SKM-1 (cell line): ENCODE data around the gene C1GALT1.
"Not testable (repeated sequence)": the region's sequence is repeated elsewhere in the genome, so short reads cannot be mapped to it uniquely, and the experiment has no call there.

Source experiments
- DNase-seq: peaks from one replicate; lab custom pipeline; 2025; ENCODE audit not compliant: unreplicated experiment; lab: John Stamatoyannopoulos, UW

Gene C1GALT1

DNA sequence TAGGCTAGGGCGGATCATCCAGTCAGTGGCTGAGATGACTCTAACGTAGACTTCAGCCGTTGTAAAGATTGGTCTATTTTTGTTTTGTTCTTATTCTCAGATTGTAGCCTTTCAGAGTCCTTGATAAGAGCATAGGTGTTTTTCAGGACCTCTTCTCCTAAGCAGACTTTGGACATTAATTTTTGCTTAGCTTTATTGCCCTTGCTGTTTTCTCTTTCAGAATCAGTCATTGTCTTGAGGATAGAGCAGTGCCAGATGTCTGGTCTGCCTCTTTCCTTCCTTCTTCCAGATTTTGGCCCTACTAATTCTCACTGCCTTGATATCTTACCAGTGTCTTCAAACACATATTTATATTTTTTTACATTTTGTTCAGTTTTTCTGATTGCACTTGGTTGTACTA is 49.5 kb downstream of the C1GALT1 start:
- DNase-seq: no peak

DNA sequence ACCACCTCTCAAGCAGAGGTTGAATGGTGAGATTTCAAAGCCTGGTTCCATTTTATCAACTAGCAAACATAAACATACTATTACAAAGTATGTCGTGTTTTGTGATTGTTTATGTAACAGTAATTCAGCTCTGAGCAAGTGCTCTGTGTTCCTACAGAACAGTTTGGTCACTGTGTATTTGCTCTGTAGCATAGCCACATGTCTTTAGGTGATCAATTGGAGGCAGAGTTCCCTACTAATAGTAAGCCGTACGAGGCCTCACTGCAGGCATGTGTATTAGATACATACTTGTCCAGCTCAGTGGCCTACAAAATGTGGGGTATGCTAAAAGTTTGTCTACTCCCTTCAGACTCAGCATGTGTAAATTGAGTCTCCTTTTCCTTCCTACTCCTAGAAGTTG is 53.0 kb downstream of the C1GALT1 start:
- DNase-seq: no peak

DNA sequence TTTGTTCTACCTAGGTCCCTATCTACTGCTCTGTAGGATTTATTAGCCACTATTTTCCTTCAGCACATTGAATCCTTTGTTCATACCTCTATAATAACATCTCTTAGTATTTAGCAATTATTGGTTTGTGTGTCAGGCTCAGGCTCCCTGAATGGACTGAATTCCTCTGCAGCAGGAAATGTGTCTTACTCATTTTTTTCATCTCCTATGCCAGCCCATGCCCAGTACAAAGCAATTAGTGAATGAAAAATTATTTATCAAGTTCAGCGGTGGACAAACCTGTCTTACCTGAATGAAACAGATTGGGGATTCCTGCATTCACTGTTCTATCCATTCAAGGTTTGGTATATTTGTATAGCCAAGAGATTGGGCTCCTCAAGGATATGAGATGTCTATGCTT is 53.7 kb downstream of the C1GALT1 start:
- DNase-seq: no peak

GRCh38 chr7:7237201-7237977 is 55.0 kb downstream of the C1GALT1 start:
- no peak for DNase-seq

DNA sequence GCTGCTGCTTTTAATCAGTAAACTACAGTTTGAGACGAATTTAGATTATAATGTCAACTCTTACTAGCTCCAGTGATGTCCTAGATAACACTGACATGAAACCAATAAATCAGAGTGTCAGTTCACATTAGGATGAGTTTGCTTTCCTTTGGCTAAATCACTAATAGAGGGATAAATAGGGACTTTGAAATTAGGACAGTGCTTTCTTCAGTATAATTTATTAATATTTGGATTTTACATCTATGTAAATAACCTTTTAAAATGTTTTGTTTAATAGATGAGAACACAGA is 55.6 kb downstream of the C1GALT1 start:
- DNase-seq: no peak

DNA sequence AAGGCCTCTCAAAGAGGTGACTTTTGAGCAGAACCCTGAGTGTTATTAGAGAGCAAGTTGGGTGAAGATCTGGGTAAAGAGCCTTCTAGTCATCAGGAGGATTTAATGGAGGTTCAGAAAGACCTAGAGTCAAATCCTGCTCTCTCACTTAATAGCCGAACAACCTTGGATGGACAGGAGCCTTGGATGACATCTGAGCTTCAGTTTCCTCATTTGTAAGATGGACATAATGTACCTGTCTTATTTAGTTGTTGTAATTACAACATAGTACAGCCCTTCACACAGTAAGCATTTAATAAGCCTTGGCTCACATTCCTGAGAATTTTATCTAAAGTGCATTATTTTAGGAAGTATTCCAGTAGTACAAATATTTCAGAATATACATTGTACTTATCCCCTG is 57.0 kb downstream of the C1GALT1 start:
- no peak for DNase-seq

DNA sequence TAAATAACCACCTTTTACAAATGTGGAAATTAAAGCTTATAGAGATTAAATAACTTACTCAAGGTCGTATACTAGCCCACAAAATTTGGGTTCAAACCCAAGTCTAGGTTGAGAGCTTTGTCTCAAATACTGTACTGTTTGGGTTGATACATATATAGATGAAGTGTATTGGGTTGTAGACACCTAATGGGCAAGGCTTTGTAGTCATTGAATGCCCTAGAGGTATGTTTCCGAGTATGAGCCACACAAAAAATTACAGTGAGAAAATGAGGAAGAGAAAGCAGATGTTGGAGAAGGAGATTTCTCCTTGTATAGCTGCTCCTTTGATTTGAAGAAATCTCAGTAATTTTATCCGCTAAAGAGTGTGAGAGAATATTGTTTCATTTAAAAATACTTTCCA is 60.6 kb downstream of the C1GALT1 start:
- no peak for DNase-seq

- not testable (repeated sequence) for DNase-seq
Measured at GRCh38 chr7:7245233-7245632, 62.9 kb downstream of the C1GALT1 start.

- no peak for DNase-seq
Measured at GRCh38 chr7:7246223-7246622, 63.9 kb downstream of the C1GALT1 start.

GRCh38 chr7:7247658-7248057 is 65.3 kb downstream of the C1GALT1 start:
- no peak for DNase-seq

GRCh38 chr7:7249814-7250213 is 67.5 kb downstream of the C1GALT1 start:
- DNase-seq: no peak

GRCh38 chr7:7251742-7252141 is 69.4 kb downstream of the C1GALT1 start:
- DNase-seq: peak; percentile 88

DNA sequence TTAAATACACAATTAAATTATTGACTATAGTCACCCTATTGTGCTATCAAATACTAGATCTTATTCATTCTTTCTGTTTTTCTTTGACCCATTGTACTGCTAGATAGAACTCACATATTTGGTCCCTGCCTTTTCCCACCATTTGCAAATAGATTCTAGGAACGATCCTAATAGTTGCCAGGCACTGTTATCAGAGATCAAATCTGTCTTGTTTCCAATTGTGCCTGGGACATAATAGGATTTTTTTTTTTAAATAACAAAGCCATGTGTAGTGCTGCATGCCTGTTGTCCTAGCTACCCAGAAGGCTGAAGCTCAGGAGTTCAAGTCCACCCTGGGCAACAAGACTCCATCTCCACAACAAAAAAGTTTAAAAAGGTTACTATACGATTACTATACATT is 72.0 kb downstream of the C1GALT1 start:
- DNase-seq: no peak

DNA sequence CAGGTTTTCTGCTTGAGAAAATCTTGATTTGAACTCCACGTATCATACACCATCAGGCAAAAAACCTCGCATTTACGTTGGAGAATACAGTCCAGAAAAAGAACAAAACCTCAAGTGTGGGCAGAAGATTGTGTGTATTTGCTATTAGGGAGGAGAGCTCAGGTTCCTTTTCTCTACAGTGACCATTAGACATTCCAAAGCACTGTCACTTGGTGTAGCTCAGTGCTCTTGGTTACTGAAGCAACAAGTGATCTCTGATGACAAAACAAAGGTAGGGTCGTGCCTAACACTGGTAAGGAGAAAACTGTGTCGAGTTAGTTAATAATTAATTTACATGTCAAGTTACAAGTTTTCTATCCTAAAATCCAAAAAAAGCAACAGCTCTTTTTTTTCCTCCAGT is 72.6 kb downstream of the C1GALT1 start:
- no peak for DNase-seq

DNA sequence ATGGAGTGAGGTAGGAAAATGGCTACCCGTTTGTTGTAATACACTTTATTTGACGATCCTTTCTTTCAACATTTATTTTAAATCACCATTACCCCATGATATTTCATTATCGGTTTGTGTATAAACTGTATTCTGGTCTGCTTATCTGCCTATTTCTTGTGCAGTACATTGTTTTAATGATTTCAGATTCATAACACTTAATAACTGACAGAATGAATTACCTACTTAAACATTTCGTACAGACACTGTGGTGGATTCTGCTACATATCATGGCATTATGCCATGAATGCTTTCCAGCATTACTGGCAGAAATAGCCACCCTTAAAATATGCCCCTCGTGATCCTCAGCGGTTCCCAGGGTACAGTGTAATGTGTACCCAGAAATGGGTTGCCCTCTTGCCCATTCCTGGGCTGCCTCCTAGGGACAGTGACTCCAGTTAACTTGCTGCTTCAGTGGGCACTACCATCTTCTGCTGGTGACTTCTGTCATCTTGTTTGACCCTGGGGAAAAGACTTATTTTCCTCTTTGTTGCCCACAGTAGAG is 74.5 kb downstream of the C1GALT1 start:
- no peak for DNase-seq

GRCh38 chr7:7257899-7258692 is 75.8 kb downstream of the C1GALT1 start:
- DNase-seq: peak; percentile 44

- no peak for DNase-seq
Measured at GRCh38 chr7:7261863-7262262, 79.5 kb downstream of the C1GALT1 start.

DNA sequence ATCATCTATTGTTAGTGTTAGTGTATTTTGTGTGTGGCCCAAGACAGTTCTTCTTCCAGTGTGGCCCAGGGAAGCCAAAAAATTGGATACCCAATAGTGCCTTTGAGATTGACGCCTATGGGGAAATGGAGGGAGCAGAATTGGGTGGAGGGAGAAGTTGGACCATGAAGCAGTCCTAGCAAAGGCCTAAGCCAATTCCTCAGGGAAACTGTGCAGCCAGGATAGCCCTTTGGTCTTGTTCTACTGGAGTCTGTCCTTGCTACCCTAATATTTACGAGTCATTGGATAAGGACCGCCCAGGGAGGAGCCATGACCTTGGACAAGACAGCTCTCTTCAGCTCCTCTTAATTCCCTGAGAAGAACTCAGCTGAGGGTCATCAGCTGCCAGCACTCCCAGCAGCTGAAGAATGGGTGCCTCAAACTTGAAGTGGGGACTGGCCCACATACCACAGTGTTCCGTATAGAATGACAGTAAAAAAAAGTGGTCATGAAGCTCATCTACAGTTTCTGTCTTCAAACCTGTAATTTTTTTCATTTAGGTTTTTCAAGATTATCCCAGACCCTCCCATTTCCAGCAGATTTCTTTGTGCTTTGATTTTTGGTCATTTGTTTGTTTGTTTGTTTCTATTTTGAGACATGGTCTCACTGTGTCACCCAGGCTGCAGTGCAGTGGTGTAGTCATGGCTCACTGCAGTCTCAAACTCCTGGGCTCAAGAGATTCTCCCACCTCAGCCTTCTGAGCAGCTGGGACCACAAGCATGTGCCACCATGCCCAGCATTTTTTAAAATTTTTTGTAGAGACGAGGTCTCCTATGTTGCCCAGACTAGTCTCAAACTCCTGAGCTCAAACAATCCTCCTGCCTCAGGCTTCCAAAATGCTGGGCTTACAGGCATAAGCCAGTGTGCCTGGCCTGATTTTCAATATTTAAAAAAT is 81.2 kb downstream of the C1GALT1 start:
- no peak for DNase-seq

GRCh38 chr7:7264306-7265040 is 82.1 kb downstream of the C1GALT1 start:
- DNase-seq: no peak
